Suprapubic skin (tissue), 4 donors: ENCODE measurements around the gene EPN1. TPM values are rescaled to one million over a fixed set of nuclear protein-coding genes. Genes with fewer than 3 reads are reported as not detected.

Source experiments
- DNase-seq, 2 donors: peaks; one replicate each; pipeline ENCODE4 v3.0.0-alpha.2; 2019; ENCODE audit warnings: low spot score in 2 of 2
- H3K27ac ChIP-seq: fragments of 200-600 bp; sonication (generic); one replicate; pipeline ENCODE4 v1.5.1; 2019
- H3K27me3 ChIP-seq: fragments of 200-600 bp; sonication (generic); one replicate; pipeline ENCODE4 v1.5.1; 2019
- H3K36me3 ChIP-seq: fragments of 200-600 bp; sonication (generic); one replicate; pipeline ENCODE4 v1.5.1; 2019
- H3K4me1 ChIP-seq: fragments of 200-600 bp; sonication (generic); one replicate; pipeline ENCODE4 v1.5.1; 2019
- H3K4me3 ChIP-seq: fragments of 200-600 bp; sonication (generic); one replicate; pipeline ENCODE4 v1.5.1; 2019; ENCODE audit warnings: mild to moderate bottlenecking
- H3K9me3 ChIP-seq: fragments of 200-600 bp; sonication (generic); one replicate; pipeline ENCODE4 v1.5.1; 2019
- EP300 ChIP-seq: sonication (generic); formaldehyde crosslinking; IDR thresholded peaks from one replicate; pipeline ENCODE4 v1.6.1; 2017; ENCODE audit warnings: antibody characterized with exemption
- POLR2A ChIP-seq, 2 donors: fragments of 450-650 bp; IDR thresholded peaks; one replicate each; pipeline ENCODE4 v1.6.1; 2017; ENCODE audit warnings: antibody characterized with exemption in 2 of 2, mild to moderate bottlenecking in 2 of 2, moderate library complexity in 2 of 2
- POLR2AphosphoS5 ChIP-seq, 3 donors: sonication (generic); formaldehyde crosslinking; IDR thresholded peaks; one replicate each; pipeline ENCODE4 v1.6.1; 2017; ENCODE audit warnings: antibody characterized with exemption in 3 of 3
- WGBS: methylation state at CpG from one replicate; pipeline ENCODE4 v1.1.5; 2018; 5-methylcytosine and 5-hydroxymethylcytosine counted together
- total RNA-seq, 4 donors: library from RNA; depleted of rRNA; stranded (reverse); fragments of >200 nt; gene quantifications; one replicate each; pipeline ENCODE4 v1.1.0, GENCODE V29; 2016
- TF ChIP-seq, protein P1 (sequence below), 2 donors: fragments of 200-600 bp in 1 of 2; fragments of 450-650 bp in 1 of 2; sonication (generic) in 1 of 2; IDR thresholded peaks; one replicate each; pipeline ENCODE4 v1.5.1; 2016 to 2019; ENCODE audit warnings: antibody characterized with exemption in 2 of 2, mild to moderate bottlenecking in 1 of 2, moderate library complexity in 1 of 2

EPN1 gene
- total RNA-seq, 4 donors from 2014 or later, result 80.1 to 104 (median 82.9) TPM

- Histone ChIP-seq H3K27me3 (no peaks in the 10 kb centered on the region), H3K4me1 (peaks cover 38% of the 10 kb centered on the region), H3K9me3 (no peaks in the 10 kb centered on the region), H3K27ac (no peak overlapping the region), H3K4me3 (no peak overlapping the region), H3K36me3 (peaks cover 77% of the 10 kb centered on the region)
- no peak for DNase-seq
- TF ChIP-seq POLR2A (IDR thresholded peaks at IDR 0.05) (no peak), EP300 (no peak), POLR2AphosphoS5 (IDR thresholded peaks at IDR 0.05) (no peak)
- TF ChIP-seq, protein P1, sequence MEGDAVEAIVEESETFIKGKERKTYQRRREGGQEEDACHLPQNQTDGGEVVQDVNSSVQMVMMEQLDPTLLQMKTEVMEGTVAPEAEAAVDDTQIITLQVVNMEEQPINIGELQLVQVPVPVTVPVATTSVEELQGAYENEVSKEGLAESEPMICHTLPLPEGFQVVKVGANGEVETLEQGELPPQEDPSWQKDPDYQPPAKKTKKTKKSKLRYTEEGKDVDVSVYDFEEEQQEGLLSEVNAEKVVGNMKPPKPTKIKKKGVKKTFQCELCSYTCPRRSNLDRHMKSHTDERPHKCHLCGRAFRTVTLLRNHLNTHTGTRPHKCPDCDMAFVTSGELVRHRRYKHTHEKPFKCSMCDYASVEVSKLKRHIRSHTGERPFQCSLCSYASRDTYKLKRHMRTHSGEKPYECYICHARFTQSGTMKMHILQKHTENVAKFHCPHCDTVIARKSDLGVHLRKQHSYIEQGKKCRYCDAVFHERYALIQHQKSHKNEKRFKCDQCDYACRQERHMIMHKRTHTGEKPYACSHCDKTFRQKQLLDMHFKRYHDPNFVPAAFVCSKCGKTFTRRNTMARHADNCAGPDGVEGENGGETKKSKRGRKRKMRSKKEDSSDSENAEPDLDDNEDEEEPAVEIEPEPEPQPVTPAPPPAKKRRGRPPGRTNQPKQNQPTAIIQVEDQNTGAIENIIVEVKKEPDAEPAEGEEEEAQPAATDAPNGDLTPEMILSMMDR (IDR thresholded peaks at IDR 0.05), result no peak
- WGBS, result 74% methylated on average over 7 of the region's 7 CpGs
Measured at GRCh38 chr19:55661826-55662225, 13.2 kb upstream of the EPN1 start.

DNA sequence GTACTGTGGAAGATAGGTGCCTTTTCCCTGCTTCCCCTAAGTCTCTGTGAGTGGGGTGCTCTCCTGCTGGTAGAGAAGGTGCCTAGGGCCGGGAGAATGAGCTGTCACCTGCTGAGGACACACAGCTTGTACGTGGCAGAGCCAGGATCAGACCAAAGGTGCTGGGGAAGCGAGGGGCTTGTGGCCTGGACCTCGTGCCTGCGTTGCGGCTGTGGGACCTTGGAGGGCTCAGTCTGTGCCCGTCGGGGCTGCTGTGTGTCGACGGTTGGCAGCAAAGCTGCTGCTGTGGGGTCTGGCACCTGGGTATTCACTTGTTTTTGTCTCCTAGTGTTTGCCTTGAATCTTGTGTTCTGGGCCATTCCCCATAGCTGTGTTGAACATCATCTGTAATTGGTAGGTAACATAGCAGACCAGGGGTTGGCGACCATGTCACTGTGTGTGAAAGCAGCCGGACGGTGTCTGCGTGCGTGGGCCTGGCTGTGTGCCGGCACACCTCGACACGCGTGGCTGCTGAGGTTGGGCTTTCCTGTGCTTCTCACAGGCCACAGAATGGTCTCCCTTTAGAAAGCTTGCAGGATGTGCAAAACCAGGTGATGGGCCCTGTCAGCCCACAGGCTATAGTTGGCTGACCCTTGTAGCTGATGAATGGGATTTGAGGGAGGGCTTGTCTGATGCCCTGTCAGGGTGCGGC, 11.0 kb upstream of the EPN1 start:
- H3K9me3 ChIP-seq, result no peaks in the 10 kb centered on the region
- no peak for TF ChIP-seq POLR2A (IDR thresholded peaks at IDR 0.05)
- no peak for TF ChIP-seq POLR2AphosphoS5 (IDR thresholded peaks at IDR 0.05)
- TF ChIP-seq, protein P1 (IDR thresholded peaks at IDR 0.05), result no peak
- TF ChIP-seq EP300, result no peak
- H3K27me3 ChIP-seq, result no peaks in the 10 kb centered on the region
- peaks cover 97% of the 10 kb centered on the region for H3K36me3 ChIP-seq
- peaks cover 28% of the 10 kb centered on the region for H3K4me1 ChIP-seq
- 87% methylated on average over 9 of the region's 20 CpGs for WGBS
- no peak overlapping the region for H3K27ac ChIP-seq
- DNase-seq, result no peak
- H3K4me3 ChIP-seq, result no peak overlapping the region

- H3K9me3 ChIP-seq, result no peaks in the 10 kb centered on the region
- TF ChIP-seq, protein P1 (IDR thresholded peaks at IDR 0.05), result no peak
- TF ChIP-seq POLR2AphosphoS5 (IDR thresholded peaks at IDR 0.05), result no peak
- 100% methylated on average over 2 of the region's 12 CpGs for WGBS
- no peak overlapping the region for H3K4me3 ChIP-seq
- no peak overlapping the region for H3K27ac ChIP-seq
- H3K4me1 ChIP-seq, result peaks cover 13% of the 10 kb centered on the region
- H3K27me3 ChIP-seq, result no peaks in the 10 kb centered on the region
- H3K36me3 ChIP-seq, result peaks cover 93% of the 10 kb centered on the region
- no peak for DNase-seq
Measured at GRCh38 chr19:55666343-55667005, 8.6 kb upstream of the EPN1 start.

GRCh38 chr19:55667006-55667381, 8.0 kb upstream of the EPN1 start:
- Histone ChIP-seq H3K9me3 (no peaks in the 10 kb centered on the region), H3K4me1 (peaks cover 13% of the 10 kb centered on the region), H3K4me3 (no peak overlapping the region), H3K36me3 (peaks cover 88% of the 10 kb centered on the region), H3K27ac (no peak overlapping the region), H3K27me3 (no peaks in the 10 kb centered on the region)
- no peak for DNase-seq
- 88% methylated on average over 4 of the region's 4 CpGs for WGBS
- no peak for TF ChIP-seq POLR2AphosphoS5 (IDR thresholded peaks at IDR 0.05)
- TF ChIP-seq, protein P1 (IDR thresholded peaks at IDR 0.05), result no peak
- no peak for TF ChIP-seq POLR2A (IDR thresholded peaks at IDR 0.05)
- no peak for TF ChIP-seq EP300

GRCh38 chr19:55667511-55667910, 7.5 kb upstream of the EPN1 start:
- Histone ChIP-seq H3K27ac (no peak overlapping the region), H3K9me3 (no peaks in the 10 kb centered on the region), H3K4me3 (no peak overlapping the region), H3K4me1 (peaks cover 13% of the 10 kb centered on the region), H3K27me3 (no peaks in the 10 kb centered on the region), H3K36me3 (peaks cover 87% of the 10 kb centered on the region)
- 89% methylated on average over 7 of the region's 12 CpGs for WGBS
- no peak for DNase-seq
- TF ChIP-seq POLR2A (IDR thresholded peaks at IDR 0.05), result no peak
- TF ChIP-seq EP300, result no peak
- no peak for TF ChIP-seq POLR2AphosphoS5 (IDR thresholded peaks at IDR 0.05)
- TF ChIP-seq, protein P1 (IDR thresholded peaks at IDR 0.05), result no peak
